COR-L47 (cell line): Measurements from ENCODE around the gene ACOXL.
"Not testable (repeated sequence)": the region's sequence is repeated elsewhere in the genome, so short reads cannot be mapped to it uniquely, and the experiment has no call there.

Experiments
- DNase-seq: peaks from one replicate; lab custom pipeline; 2025; lab: John Stamatoyannopoulos, UW

ACOXL gene

DNA sequence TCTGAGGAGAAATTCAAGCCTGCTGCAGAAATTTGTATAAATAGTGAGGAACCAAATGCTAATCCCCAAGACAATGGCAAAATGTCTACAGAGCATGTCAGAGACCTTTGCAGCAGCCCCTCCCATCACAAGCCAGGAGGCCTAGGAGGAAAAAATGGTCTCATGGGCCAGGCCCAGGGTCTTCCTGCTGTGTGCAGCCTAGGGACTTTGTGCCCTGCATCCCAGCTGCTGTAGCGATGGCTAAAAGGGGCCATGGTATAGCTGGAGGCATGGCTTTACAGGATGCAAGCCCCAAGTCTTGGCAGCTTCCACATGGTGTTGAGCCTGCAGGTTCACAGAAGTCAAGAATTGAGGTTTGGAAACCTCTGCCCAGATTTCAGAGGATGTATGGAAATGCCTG, 197.2 kb downstream of the ACOXL start:
- DNase-seq, result no peak

- DNase-seq, result no peak
These were observed 199.3 kb downstream of the ACOXL start for GRCh38 chr2:110931648-110932047.

- no peak for DNase-seq
These were observed 201.0 kb downstream of the ACOXL start for GRCh38 chr2:110933420-110933819.

GRCh38 chr2:110934948-110935347, 202.6 kb downstream of the ACOXL start:
- DNase-seq, result no peak

DNA sequence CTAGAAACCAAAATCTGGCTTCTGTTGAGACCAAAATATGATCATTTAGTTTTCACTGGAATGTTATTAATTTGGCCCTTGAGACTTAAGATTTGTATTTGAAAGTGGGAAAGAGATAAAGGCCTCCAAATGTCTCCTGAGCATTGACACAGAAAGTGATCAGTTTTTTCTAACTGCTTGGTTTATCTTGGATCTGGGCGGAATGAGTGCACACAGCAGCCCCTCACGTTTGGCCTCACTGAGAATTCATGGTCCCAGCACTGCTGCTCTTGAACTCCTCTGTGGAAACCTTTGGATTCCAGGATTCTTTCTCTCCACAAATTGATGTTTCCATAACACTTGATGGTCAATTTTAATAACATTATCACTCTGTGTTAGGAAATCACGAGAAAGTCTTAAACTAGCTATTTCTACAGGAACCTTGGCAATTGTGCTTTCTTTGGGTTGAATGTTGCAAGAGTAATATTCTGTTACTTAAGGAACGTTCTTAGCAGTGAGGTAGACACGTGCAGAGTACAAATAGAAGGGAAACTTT, 208.1 kb downstream of the ACOXL start:
- no peak for DNase-seq

DNA sequence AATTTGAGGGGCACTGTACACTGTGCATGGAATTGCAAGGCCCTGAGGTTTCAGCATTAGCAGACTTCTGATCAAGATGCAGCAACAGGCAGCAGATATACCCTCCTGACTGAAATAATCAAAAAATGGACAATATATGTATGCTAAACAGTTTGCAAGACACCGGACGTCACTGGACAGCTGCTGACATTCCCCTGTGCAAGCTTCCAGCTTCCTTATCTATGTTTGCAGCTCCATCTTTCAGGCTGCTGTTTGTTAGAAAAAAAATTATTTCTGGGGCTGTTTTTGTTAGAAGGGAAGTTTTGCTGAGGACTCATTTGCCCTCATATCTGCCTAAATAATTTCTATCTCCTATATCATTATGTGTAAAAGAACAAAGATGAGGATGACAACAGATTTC, 208.9 kb downstream of the ACOXL start:
- no peak for DNase-seq

- no peak for DNase-seq
These were observed 210.8 kb downstream of the ACOXL start for GRCh38 chr2:110943070-110943634.

DNA sequence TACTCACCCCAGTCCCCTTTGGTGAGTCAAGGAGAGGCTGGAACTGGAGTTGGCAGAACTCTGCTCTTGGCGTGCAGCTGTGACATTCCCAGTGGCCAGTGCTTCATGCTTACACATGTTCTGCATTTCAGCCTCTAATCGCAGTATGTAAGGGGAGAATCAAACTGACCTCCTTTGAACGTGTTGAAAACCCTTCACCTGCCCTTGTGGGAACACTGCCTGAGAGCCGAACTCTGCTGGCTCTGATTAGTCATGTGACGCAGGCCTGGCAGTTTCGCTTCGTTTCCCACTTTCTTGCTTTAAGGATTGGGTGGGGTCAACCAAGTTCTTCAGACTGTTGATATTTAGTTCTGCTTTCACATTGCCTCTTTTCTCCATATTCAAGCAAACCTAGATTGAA, 214.5 kb downstream of the ACOXL start:
- no peak for DNase-seq

GRCh38 chr2:110948027-110948674, 215.8 kb downstream of the ACOXL start:
- DNase-seq, result peak; percentile 18

GRCh38 chr2:110950281-110950680, 217.9 kb downstream of the ACOXL start:
- DNase-seq, result no peak

DNA sequence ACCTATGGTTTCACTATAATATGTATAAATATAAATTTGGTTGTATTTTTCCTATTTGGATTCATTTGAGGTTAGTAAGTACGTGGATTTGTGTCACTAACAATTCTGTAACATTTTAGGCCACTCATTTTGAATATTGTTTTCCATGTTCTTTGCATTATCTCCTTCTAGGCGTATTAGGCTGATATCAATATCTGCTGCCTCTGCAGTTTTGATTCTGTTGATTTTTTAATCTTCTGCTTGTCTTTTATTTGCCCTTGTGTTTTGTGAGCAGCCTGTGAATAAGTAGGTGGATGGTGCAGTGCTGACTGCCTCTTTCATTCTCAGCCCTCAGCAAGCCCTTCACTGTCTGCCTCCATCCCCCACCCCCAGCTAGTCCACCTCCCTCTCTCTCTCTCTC, 222.7 kb downstream of the ACOXL start:
- no peak for DNase-seq

- DNase-seq, result no peak
These were observed 223.2 kb downstream of the ACOXL start for GRCh38 chr2:110955556-110955955.

GRCh38 chr2:110957293-110957692, 224.9 kb downstream of the ACOXL start:
- DNase-seq, result no peak

DNA sequence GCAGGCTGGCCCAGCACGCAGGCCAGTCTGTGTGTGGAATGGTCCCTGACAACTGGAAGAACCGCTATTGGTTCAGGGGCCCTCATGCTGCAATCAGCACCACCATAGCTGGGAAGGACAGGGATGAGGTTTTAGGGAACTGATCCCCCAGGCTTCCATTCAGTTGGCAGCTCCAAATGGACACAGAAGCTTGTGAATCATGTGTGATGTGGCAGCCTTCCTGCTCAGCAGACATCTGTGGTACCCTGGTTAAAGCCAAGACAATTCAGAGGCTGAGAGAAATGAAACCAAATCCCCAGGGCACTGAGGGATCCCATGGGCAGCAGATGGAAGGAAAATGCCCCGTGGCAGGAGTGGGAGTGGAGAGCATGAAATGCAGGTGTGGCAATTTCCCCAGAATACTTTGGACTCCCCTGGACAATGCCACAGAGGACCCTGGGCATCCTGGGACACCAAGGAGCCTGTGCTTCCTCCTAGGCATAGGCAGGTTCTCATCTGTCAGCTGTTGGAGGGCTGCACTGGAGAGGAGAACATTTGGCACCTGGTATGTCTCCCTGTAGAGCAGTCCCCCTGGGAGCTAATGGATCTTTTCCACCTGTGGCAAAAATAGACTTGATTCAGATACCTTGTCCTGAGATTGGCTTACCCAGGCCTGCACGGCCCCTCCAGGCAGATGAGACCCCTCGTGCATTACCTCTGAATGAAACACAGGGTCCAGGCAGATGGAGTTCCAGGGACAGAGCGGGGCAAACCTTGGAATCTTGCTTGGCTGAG, 226.2 kb downstream of the ACOXL start:
- no peak for DNase-seq

DNA sequence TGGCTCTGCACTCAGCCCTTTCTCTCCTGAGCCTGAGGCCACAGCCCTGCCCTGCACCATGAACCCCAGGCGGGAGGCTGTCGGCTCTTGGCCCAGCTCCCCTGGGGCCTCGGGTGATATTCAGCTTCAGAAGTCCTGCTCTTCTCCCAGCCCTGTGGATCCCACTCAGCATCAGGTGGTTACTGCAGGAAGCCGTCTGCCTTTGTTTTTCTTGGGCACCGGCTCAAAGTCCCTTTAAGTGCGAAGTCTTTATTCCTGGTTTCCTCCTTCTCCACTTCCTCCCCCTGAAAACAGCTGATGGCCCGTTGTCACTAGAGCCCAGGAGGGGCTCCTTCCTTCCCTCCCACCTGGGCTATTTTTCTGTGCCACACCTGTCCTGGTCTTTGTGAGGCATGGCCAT, 226.8 kb downstream of the ACOXL start:
- no peak for DNase-seq

DNA sequence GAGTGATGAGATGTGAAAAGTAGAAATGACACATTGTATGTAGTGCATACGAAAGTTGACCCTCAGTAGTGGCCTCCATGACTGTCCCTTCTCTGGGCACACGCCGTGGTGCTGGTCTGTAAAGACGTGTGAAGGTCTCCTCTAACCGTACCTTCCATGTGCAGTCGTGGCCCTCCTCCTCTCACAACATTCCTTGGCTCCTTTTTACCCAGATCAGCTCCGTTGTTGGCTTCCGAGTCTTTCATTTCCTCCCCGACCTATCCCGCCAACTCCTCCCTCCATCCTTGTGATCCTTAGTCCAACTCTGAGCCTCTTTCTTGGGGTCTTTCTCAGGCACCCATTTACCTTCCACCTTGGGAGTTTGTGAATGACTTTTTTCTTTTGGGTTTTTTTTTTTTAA, 227.9 kb downstream of the ACOXL start:
- no peak for DNase-seq

DNA sequence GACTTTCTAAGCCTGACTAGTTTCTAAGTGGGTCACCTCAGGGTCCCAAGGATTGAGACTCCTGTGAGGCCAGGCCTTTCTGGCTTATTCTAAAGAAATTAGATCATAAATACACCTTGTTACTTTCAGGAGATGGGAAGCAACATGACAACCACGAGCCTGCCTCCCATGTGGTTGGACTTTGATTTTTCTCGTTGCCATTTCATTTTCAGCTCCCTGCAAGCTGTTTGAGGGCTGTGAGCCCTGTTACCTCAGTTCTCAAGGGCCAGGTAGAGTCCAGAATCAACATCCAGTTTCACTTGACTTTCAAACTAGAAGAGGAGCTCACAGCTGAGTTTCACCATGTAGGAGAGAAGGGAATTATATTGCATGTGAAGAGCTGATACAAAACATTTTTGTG, 228.6 kb downstream of the ACOXL start:
- no peak for DNase-seq

GRCh38 chr2:110961643-110962042, 229.3 kb downstream of the ACOXL start:
- not testable (repeated sequence) for DNase-seq

DNA sequence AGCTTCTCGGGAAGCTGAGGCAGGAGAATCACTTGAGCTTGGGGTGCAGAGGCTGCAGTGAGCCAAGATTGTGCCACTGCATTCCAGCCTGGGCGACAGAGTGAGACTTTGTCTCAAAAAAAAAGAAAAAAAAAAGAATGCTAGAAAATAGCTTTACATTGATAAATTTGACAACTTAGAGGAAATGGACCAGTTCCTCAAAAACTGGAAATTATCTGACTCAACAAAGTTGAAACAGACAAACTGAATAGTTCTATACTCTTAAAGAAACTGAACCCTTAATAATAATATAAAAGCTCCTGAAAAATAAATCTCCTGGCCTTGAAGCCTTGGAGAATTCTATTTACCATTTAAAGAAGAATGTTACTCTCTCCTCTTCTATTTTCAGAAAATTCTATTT, 237.3 kb downstream of the ACOXL start:
- no peak for DNase-seq

- no peak for DNase-seq
These were observed 237.8 kb downstream of the ACOXL start for GRCh38 chr2:110970201-110970600.

DNA sequence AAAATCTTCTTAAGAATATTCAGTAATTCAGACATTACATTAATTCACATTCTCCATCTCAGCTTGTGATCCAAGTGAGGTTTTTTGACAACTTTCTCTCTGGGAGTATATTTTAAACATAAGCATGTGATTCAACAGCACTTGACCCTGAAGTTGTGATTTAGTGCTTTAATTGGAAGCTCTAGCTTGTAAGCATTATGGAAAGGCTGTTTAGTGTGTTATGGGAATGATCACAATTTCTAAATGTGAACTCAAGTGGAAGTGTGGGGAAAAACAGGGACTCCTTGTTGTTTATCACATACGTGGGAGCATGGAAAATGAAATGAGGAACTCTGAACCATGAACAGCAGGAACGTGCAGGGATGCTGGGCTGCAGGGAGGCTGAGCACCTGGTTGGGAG, 239.4 kb downstream of the ACOXL start:
- DNase-seq, result no peak

DNA sequence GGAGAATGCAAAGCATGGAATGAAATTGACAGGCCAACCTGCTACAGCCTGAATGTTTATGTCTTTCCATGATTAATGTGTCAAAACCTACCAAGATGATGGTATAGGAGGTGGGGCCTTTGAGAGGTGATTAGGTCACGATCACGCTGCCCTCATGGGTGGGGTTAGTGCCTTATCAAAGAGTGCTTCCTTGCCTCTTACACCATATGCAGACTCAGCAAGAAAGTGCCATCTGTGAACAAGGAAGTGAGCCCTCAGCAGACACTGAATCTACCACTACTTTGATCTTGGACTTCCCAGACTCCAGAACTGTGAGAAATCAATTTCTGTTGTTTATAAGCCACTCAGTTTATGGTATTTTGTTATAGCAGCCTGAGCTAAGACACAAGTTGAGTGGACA, 240.9 kb downstream of the ACOXL start:
- no peak for DNase-seq

DNA sequence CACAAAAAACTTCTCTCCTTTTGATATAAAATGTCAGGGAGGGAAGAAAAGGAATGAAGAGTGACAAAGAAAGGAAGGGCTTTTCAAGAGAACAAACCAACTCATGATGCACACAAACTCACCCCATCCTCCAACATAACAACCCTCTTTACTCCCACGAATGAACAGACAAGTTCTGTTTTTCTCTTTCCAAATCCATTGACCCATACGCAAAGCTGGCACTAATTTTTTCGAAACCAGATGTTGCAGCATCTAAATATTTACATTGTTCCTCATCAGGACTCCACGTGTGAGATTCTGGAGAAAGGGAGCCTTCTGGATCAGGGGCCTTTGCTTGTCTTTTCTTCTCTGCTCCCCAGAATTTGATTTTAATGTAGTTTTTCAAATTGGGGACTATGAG, 245.0 kb downstream of the ACOXL start:
- DNase-seq, result no peak
